ENCODE results near the gene TGFB2.

The TGFB2 gene

DNA sequence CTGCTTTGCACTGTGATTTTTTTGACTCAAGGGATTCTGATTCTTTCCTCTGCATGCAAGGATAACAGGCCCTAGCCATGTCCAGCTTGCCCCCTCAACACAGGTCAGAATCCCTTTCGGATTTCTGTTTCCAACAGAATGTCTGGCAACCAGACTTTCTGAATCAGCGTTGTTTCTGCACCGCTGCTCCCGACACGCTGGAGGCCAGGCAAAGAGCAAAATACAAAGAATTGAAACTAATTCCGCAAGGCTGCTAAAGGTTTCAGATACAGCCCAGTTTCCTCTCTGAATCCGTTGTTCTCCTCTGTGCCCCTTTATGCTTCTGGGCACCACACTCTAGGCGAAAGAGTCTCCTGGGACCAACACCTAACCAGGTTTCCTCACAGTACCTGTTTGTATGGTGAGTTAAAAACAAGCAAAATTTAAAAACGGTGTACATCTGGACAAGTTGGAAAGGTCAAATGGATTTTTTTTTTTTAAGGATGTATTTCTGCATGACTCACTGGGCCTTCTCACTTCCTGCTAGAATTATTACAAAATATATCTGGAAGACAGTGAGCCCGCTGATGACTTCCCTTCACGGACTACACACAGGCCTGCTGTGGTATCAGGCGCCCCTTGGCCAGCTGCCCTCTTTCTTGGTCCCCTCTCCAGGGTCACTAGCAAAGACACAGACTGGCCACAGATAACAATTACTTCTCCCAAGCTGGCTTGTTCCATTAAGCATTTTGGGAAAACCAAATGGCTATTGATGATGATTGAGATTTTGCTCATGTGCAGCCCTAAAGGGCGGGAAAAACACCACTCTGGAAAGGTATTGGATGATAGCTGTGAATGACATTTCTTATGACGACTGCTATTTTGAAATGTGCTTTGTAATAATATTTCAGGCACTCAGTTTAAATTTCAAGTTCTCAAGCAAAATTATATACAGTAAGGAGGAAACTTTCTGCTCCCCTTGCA, 118.3 kb downstream of the TGFB2 start:
- TF ChIP-seq TAF1 (IDR thresholded peaks at IDR 0.05; ENCODE audit: low read depth) (no peak), NFIC (IDR thresholded peaks at IDR 0.05) (peak; percentile 22; the same call in 1 of the 2 replicates), MAX (IDR thresholded peaks at IDR 0.05) (0 out of 2 replicates have a peak, but pooled peaks have one; percentile 29), RAD21 (IDR thresholded peaks at IDR 0.05; ENCODE audit: low read depth) (no peak; the same call in none of the 2 replicates), TCF12 (IDR thresholded peaks at IDR 0.05; ENCODE audit: low read depth) (0 out of 2 replicates have a peak, but pooled peaks have one; percentile 21)

DNA sequence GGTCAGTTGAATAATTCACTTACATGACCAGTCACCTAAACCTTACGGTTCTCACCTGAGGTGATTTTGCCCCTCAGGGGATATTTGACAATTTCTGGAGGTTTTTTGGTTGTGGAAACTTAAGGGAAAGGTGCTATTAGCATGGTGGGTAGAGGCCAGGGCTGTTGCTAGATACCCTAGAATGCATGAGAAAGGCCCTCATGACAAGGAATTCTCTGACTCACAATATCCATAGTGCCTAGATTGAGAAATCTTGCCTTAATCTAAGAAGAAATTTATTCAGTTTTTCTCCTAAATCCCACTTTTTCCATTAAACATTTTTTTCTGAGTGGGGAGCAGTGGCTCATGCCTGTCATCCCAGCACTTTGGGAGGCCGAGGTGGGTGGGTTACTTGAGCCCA, 119.7 kb downstream of the TGFB2 start:
- TF ChIP-seq TAF1 (IDR thresholded peaks at IDR 0.05; ENCODE audit: low read depth) = no peak

DNA sequence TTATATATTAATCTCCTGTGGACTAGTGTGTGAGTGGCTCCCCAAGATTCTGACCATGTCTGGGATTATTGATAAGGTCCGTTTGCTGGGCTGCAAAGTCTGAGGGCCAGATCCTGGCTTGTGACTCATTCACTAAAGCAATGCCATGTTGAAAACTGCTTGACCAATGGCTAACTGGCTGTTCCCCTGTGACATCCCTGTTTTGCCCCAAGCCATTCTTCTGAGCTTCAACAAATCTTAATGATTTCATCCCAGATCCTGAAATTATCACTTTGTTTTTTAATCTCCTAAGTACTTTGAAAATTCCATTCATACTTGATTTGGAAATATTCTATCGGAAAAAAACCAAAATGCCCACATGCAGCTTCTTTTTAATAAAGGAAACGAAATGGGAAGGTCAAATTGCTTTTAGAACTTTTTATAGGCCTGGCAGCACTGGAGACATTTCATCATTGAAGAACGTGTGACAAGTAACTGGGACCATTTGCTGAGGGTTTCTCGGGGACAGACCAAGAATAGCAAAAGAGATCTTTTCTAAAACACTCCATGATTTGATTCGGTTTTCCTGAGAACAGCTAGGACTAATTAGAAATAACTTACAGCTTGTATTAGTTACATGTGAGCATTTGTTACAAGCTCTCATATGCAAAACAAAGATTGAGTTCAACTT, 121.3 kb downstream of the TGFB2 start:
- TF ChIP-seq CEBPB (IDR thresholded peaks at IDR 0.05) (no peak), NFIC (IDR thresholded peaks at IDR 0.05) (no peak), FOXM1 (IDR thresholded peaks at IDR 0.05; ENCODE audit: borderline replicate concordance, low read depth) (no peak), TAF1 (IDR thresholded peaks at IDR 0.05; ENCODE audit: low read depth) (no peak)
- TF ChIP-seq, protein P1, sequence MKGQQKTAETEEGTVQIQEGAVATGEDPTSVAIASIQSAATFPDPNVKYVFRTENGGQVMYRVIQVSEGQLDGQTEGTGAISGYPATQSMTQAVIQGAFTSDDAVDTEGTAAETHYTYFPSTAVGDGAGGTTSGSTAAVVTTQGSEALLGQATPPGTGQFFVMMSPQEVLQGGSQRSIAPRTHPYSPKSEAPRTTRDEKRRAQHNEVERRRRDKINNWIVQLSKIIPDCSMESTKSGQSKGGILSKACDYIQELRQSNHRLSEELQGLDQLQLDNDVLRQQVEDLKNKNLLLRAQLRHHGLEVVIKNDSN (IDR thresholded peaks at IDR 0.05) = no peak

DNA sequence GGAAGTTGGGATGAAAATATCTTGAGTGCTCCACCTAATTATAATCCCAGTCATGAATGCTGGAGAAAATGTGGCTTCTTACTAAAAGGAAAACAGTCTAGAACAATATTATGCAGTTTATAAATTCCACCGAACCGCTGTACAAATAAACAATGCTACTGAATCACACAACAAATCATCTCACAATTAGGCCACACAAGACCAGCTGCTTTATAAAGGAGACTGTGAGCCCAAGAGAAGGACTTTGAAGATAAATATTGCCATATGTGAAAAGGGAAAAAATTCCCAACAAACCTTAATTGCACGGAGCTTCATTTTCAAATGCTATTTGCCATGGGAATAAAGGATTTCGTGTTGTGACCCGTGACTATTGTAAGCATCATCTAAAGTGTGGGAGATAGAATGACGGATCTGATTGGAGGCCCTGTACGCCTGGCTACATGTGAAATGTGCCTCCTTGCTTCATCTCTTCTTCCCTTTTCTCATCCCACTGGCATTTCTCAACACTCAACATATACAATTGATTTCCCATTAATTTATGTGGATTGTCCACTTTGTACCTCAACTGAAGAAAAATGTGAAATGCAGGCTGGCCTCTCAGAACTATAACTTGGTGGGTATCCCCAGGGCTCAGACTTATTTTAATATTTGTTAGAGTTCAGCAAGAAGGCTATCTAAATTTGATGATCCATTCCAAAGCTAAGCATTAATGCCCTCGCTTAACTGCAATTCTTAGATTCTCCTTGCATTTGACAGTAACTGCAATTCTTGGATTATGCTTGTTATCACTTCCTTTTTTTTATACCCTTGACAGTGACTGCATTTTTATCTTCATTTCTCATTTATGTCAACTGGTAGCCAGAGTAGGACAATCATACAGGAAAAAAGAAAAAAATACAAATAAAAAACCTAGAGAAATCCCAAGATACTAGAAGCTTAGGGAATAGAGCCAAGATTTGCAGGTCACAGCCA, 122.3 kb downstream of the TGFB2 start:
- TF ChIP-seq CREB1 (IDR thresholded peaks at IDR 0.05; ENCODE audit: low read depth) (no peak), RAD21 (IDR thresholded peaks at IDR 0.05; ENCODE audit: low read depth) (no peak), EP300 (IDR thresholded peaks at IDR 0.05; ENCODE audit: borderline replicate concordance) (no peak), YY1 (IDR thresholded peaks at IDR 0.05; ENCODE audit: low read depth) (no peak), TEAD4 (IDR thresholded peaks at IDR 0.05) (no peak), MAX (IDR thresholded peaks at IDR 0.05) (no peak), ZBTB7A (IDR thresholded peaks at IDR 0.05; ENCODE audit: low read depth) (no peak), TAF1 (IDR thresholded peaks at IDR 0.05; ENCODE audit: low read depth) (no peak), FOXM1 (IDR thresholded peaks at IDR 0.05; ENCODE audit: borderline replicate concordance, low read depth) (no peak), TCF12 (IDR thresholded peaks at IDR 0.05; ENCODE audit: low read depth) (no peak), NFIC (IDR thresholded peaks at IDR 0.05) (no peak), EGR1 (IDR thresholded peaks at IDR 0.05) (no peak)
- TF ChIP-seq, protein P2, sequence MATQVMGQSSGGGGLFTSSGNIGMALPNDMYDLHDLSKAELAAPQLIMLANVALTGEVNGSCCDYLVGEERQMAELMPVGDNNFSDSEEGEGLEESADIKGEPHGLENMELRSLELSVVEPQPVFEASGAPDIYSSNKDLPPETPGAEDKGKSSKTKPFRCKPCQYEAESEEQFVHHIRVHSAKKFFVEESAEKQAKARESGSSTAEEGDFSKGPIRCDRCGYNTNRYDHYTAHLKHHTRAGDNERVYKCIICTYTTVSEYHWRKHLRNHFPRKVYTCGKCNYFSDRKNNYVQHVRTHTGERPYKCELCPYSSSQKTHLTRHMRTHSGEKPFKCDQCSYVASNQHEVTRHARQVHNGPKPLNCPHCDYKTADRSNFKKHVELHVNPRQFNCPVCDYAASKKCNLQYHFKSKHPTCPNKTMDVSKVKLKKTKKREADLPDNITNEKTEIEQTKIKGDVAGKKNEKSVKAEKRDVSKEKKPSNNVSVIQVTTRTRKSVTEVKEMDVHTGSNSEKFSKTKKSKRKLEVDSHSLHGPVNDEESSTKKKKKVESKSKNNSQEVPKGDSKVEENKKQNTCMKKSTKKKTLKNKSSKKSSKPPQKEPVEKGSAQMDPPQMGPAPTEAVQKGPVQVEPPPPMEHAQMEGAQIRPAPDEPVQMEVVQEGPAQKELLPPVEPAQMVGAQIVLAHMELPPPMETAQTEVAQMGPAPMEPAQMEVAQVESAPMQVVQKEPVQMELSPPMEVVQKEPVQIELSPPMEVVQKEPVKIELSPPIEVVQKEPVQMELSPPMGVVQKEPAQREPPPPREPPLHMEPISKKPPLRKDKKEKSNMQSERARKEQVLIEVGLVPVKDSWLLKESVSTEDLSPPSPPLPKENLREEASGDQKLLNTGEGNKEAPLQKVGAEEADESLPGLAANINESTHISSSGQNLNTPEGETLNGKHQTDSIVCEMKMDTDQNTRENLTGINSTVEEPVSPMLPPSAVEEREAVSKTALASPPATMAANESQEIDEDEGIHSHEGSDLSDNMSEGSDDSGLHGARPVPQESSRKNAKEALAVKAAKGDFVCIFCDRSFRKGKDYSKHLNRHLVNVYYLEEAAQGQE (IDR thresholded peaks at IDR 0.05; ENCODE audit: low read depth) = no peak
- TF ChIP-seq, protein P1 (IDR thresholded peaks at IDR 0.05) = no peak

- TF ChIP-seq EP300 (IDR thresholded peaks at IDR 0.05; ENCODE audit: borderline replicate concordance) (no peak), TEAD4 (IDR thresholded peaks at IDR 0.05) (no peak), NFIC (IDR thresholded peaks at IDR 0.05) (no peak), ZBTB7A (IDR thresholded peaks at IDR 0.05; ENCODE audit: low read depth) (no peak), TAF1 (IDR thresholded peaks at IDR 0.05; ENCODE audit: low read depth) (no peak), YY1 (IDR thresholded peaks at IDR 0.05; ENCODE audit: low read depth) (no peak), CREB1 (IDR thresholded peaks at IDR 0.05; ENCODE audit: low read depth) (no peak), CEBPB (IDR thresholded peaks at IDR 0.05) (no peak), MAX (IDR thresholded peaks at IDR 0.05) (no peak), RAD21 (IDR thresholded peaks at IDR 0.05; ENCODE audit: low read depth) (no peak), EGR1 (IDR thresholded peaks at IDR 0.05) (no peak), FOXM1 (IDR thresholded peaks at IDR 0.05; ENCODE audit: borderline replicate concordance, low read depth) (no peak), TCF12 (IDR thresholded peaks at IDR 0.05; ENCODE audit: low read depth) (no peak)
- TF ChIP-seq, protein P2 (IDR thresholded peaks at IDR 0.05; ENCODE audit: low read depth) = no peak
- TF ChIP-seq, protein P1 (IDR thresholded peaks at IDR 0.05) = no peak
Observed at GRCh38 chr1:218468711-218469110, 123.6 kb downstream of the TGFB2 start.

Measured in Ishikawa (cell line).